Muscle layer of duodenum (tissue), 2 donors: ENCODE data around the gene TRIM72.
"Not testable (repeated sequence)": the region's sequence is repeated elsewhere in the genome, so short reads cannot be mapped to it uniquely, and the experiment has no call there.

Experiments
- H3K27ac ChIP-seq: one replicate; pipeline ENCODE4 v1.7.0; 2013; ENCODE audit warnings: mild to moderate bottlenecking, low read length
- H3K27me3 ChIP-seq: one replicate; pipeline ENCODE4 v1.7.0; 2013; ENCODE audit warnings: low read depth, mild to moderate bottlenecking, control low read depth, low read length
- H3K36me3 ChIP-seq, 2 donors: one replicate each; pipeline ENCODE4 v1.7.0; 2013; ENCODE audit warnings: low read length in 2 of 2, control low read depth in 1 of 2, mild to moderate bottlenecking in 1 of 2; ENCODE audit not compliant: insufficient read depth in 2 of 2, control insufficient read depth in 1 of 2
- H3K4me1 ChIP-seq, 2 donors: one replicate each; pipeline ENCODE4 v1.7.0; 2013; ENCODE audit warnings: low read length in 2 of 2, mild to moderate bottlenecking in 2 of 2, control low read depth in 1 of 2, moderate library complexity in 1 of 2; ENCODE audit not compliant: insufficient read depth in 2 of 2, control insufficient read depth in 1 of 2
- H3K4me3 ChIP-seq, 2 donors: one replicate each; pipeline ENCODE4 v1.7.0; 2013; ENCODE audit warnings: low read length in 2 of 2, low read depth in 1 of 2, mild to moderate bottlenecking in 1 of 2
- H3K9me3 ChIP-seq, 2 donors: one replicate each; pipeline ENCODE4 v1.7.0; 2013; ENCODE audit warnings: low read length in 2 of 2, control low read depth in 1 of 2, mild to moderate bottlenecking in 1 of 2; ENCODE audit not compliant: control insufficient read depth in 1 of 2
- donor health status: healthy.

The TRIM72 gene

GRCh38 chr16:31278853-31279252 is 64.9 kb downstream of the TRIM72 start:
- not testable (repeated sequence) for H3K27ac ChIP-seq, H3K4me3 ChIP-seq, H3K9me3 ChIP-seq, H3K27me3 ChIP-seq, H3K4me1 ChIP-seq, H3K36me3 ChIP-seq
